HG03095 (cell line): ENCODE data around the gene DGLUCY.
"Not testable (repeated sequence)": the region's sequence is repeated elsewhere in the genome, so short reads cannot be mapped to it uniquely, and the experiment has no call there.

ENCODE experiments used
- ATAC-seq: cut with Tn5 transposase; IDR thresholded peaks from one replicate; pipeline ENCODE4 v1.9.1; 2021; ENCODE audit warnings: moderate library complexity; ENCODE audit not compliant: unreplicated experiment

Gene DGLUCY

DNA sequence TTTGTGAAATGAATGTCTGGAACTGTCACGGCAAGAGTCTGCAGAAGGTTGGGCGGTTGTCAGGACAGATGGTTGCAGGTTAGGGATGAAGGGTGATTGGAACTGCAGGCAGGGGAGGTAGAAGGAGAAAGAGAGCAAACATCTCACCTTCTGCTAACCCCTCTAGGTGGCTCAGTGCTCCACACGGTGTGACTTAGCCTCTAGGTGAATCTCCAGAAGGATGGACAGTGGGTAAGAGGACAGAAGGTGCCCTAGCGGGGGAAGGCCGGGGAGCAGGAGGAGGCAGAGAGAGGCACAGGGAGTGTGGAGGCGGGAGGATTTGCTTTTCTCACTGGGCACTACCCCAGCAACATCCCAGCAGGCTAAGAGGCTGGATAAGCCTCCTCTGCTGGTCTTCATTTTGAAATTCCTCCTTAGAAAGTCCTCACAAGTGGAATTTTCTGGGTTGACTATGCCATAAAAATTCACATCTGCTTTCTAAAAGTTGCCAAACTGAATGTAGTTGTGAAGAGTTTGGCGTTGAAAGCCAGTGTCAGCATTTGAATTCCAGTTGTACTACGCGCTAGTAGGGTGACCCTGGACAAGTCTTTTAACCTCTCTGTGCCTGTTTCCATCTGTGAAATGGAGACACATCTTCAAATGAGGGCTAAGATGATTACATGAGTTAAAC lies 141.3 kb downstream of the DGLUCY start:
- no peak for ATAC-seq

DNA sequence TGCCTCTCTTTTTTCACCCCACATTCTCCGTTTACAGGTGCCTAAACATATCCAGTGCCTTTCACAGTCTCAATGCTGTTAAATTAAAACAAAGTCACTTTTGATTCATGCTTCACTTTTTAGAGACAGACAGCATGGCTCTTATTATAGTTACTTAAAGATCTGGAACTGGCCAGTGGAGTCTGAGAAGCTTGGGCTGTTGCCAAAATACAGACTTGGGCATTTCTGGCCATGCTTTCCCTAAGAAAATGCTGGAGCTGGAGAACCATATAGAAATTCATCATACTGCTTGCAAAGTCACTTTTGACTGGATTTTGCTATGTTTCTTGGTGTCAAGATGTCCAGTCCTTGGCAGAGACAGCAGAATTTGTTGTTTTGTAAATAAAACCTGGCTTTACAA lies 142.8 kb downstream of the DGLUCY start:
- no peak for ATAC-seq

DNA sequence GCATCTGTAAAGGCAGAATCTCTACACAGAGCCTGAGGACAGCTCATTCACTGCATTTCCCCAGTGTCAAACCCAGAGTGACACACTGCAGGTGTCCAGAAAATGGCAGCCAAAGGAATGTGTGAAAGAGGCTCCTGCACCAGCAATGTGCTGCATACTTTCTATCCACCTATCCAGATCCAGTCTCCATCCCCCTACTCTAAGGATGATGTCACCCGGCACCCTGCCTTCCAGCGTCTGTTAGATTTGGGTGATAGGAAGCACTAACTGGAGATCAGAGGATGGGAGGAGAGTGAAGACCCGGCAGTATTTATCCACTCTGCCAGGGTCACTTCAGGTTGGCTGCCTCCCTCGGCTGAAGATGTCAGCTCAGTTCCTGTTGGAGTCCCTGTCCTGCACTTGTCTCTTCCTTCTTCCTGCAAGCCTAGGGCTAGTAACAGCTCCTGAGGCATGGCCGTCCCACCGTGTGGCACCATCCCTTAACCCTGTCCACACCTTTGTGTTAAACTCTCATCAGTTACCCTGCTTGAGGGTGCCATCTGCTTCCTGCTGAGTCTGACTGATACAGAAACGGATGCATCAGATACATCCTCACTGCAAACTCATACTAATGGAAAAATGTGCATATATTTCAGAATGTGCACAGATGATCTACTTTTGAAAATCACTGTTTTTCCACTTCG lies 143.6 kb downstream of the DGLUCY start:
- no peak for ATAC-seq

DNA sequence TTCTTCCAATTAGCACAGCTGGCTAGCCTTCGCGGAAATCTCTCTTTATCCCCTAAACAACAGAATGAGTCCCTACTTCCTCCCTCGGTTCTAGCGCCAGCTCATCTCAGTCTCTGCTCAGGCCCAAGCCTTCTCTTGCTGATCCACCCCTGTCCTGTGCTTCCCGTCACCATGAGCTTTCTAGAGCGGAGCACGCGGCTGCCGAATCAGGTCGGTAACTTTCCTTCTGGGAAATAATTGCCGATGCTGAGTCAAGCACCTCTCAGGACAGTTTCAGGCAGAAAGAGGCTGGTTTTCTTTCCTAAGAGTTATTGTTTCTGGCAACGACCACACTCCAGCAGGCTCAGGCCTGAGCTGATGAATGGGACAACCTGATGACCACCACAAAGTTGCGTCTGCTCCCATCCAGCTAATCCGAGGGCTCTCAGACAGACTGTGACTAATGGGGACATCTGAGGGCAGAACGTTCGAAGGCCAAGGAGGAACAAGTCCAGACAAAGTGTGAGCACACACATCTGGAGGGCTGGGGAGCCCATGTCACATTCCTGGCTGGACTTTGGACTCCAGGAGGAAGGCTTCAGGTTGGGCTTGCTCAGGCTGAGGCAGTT lies 144.2 kb downstream of the DGLUCY start:
- ATAC-seq = no peak

DNA sequence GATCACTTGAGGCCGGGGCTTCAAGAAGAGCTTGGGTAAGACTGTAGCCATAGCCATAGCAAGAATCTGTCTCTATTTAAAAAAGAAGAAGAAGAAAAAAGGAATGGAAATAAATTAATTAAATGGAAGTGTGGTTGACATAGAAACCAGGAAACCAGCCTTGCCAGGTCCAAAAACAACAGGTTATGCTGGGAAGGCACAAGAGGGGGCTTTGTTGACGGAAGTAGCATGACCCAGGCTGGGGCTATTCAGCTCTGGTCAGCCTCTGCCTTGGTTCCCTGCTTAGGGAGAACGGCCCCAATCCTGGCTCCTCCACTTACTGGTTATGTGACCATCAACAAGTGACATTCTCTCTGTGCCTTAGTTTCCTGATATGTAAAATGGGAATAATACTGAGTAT lies 145.0 kb downstream of the DGLUCY start:
- ATAC-seq = no peak

DNA sequence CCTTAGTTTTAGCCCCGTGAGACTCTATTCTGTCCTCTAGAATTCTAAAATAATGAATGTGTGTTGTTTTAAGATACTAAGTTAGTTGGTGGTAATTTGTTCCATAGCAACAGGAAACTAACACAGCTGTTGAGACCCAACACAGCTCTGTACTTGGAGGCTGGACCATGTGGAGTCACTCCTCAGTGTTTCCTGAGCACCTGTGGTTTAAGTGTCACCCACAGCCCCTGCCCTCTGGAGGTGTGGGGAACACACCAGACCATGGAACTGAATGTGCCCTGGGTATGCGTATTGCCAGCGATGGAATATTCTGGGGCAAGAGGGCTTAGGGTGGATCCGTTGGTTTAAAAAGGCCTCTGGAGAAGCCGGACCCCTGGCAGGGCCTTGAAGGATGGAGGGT lies 147.2 kb downstream of the DGLUCY start:
- ATAC-seq = no peak

DNA sequence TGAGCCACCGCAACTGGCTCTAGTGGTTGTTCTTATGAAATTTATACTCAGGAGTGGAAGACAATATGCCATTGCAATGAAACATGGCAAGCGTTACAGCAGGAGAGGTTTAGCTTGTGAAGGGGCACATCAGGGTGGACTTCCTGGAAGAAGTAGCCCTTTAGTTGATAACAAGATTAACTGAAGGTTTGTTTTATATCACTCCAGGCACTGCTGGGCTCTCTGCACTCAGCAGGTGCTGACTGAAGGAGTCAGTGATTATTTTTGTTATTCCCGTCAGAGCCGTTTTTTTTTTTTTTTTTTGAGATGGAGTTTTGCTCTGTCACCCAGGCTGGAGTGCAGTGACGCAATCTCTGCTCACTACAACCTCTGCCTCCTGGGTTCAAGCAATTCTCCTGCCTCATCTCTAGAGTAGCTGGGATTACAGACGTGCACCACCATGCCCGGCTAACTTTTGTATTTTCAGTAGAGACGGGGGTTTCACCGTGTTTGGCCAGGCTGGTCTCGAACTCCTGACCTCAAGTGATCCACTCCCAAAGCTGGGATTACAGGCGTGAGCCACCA lies 148.2 kb downstream of the DGLUCY start:
- no peak for ATAC-seq

DNA sequence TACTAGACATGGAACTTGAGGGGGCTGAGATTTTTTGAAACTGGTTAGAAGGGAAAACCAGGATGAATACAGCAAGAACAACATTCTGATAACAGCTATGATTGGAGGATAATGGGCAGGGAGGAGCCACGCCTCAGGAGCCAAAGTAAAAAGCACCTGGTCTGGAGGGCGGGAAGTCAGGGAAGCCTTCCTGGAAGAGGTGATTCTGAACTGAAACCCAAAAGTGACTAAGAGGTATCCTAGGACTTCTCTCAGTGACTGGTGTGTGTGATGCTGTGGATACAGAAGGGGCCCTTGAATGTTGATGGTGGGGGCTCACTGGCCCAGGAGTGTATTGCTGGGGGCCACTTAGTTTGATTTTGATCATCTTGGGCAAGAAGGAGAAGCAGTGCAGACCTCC lies 149.5 kb downstream of the DGLUCY start:
- ATAC-seq = no peak

DNA sequence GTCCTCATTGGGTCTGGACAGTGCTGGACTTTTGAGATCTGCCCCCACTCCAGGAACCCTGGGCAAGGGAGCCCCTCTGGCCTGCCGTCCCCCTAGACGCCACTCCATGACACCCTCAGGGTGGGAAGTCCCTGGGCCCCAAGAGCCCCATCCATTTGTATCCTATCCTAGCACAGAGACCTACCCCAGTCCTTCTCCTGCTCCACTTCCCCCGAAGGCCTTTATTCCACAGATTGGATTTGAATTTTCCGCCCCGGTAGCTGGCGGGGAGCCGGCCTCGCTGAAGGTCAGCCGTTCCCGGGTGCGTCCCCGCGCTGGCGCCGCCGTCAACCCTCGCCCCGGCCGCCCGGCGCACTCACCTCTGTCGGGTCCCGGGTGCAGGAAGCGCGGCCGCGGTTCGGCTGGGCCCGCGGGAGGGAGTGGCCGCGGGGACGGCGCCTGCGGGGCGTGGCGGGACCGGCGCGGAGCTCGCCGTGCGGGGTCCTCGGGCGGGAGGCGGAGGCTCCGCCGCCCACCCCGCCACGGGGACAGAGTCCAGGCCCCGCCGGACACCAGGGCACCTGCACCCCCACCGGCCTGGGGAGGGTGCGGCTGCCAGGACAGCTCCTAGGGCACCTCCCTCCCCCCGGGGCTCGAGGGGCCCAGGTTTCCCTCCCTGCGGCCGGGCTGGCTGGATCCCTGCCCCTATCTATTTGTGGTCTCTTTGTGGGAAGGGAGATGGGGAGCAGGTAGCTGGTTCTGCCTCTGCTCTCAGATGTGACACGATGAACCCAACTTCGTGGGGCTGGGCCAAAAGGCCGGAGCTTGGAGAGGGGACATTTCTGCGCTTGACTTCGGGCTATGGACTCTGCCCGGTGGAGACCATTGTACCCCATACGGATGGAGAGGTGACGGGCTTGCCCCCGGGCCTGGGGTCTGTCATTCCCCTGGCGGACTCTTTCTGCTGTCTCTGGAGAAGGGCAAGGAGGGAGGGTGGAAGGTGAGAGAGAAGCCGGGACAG lies 150.6 kb downstream of the DGLUCY start:
- no peak for ATAC-seq

DNA sequence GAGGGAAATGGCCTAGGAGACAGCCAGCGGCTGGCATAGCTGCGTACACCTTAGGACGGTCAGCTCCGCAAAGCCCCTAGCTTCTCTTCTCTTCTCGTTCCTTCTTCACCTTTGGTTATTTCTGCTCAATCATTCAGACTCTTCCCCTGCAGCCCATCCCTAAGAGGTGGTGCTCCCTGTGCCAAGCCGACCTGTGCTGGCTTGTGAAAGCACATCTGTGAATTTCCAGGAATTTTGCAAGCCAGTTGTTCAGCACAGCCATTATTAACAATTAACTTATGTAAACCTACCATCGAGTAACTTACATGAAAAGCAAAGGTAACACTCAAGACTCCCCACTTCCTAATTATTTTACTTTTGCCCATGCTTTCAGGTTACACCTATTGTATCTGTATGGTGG lies 151.5 kb downstream of the DGLUCY start:
- ATAC-seq = no peak

DNA sequence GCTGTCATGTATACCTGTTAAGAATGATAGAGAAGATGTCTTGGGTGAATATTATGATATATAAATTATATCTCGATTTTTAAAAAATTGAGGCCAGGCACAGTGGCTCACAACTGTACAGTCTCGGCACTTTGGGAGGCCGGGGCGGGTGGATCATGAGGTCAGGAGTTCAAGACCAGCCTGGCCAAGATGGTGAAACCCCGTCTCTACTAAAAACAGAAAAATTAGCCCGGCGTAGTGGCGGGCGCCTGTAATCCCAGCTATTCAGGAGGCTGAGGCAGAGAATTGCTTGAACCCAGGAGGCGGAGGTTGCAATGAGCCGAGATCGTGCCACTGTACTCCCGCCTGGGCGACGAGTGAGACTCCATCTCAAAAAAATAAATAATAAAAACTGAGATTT lies 152.4 kb downstream of the DGLUCY start:
- not testable (repeated sequence) for ATAC-seq

DNA sequence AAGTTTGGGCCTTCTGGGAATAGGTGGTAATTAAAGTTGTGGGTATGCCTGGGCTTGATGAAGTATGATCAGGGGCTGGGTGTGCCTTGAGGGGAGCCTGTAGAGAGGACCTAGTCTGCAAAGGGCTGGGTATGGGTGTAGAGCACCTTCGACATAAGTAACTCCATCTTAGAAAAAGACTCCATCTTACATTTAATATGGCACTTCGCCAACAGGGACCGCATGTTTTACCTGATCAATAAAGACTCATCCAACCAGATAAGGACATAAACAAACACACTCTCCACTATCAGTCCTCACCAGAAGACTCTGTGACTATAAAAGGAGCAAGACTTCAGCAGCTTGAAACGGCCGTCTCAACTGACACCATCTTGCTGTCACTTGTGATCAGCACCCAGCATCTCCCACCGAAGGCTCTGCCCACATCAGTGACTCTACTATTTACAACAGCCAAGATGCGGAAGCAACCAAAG lies 154.1 kb downstream of the DGLUCY start:
- no peak for ATAC-seq

DNA sequence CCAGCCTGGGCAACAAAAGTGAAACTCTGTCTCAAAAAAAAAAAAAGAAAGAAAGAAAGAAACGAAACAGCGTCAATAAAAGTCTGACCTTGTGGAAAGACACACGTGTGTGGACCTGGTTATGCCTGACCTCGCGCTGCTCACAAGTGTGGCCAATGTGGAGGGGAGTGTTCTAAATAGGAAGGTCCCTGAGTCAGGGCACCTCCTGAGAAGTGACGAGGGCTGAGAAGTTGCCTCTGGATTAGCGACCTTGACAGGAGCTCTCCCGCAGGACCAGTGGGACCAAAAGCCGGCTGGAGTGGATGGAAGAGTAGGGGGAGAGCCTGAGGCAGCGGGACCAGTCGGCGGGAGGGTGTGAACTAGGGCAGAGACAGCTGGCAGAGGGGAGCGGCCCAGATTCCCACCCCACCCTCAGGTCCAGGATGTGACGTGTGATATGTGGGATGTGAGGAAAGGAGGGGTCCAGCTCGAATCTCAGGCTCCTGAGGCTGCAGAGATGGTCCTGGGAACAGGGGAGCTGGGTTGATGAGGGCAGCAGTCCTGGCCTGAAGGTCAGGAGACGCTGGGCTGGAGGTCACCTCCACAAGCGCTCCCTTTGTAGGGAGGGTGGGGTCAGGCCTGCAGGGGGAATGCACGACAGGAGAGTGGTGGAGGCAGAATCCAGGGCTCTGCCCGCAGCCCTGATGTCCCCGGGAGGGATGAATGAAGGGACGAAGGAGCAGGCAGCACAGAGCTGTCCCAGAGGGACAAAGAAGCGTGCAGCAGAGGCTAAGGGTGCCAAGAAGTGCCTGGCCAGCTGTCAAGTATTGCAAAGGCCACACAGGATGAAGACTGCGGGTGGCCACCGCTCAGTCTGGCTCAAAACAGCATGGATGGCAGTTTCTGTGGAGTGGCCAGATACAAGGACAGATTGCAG lies 155.5 kb downstream of the DGLUCY start:
- ATAC-seq = no peak

DNA sequence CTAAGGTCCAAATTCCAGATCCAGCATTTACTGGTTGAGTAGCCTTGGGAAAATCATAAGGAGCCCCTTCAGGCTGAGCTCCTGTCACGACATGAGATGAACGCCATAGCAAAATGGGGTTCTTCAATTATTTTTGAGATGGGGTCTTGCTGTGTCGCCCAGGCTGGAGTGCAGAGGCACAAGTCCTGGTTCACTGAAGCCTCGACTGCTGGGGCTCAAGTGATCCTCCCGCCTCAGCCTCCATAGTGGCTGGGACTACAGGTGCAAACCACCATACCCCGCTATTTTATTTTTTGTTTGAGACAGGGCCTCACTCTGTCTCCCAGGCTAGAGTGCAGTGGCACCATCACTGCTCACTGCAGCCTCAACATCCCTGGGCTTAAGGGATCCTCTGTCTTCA lies 156.3 kb downstream of the DGLUCY start:
- no peak for ATAC-seq

DNA sequence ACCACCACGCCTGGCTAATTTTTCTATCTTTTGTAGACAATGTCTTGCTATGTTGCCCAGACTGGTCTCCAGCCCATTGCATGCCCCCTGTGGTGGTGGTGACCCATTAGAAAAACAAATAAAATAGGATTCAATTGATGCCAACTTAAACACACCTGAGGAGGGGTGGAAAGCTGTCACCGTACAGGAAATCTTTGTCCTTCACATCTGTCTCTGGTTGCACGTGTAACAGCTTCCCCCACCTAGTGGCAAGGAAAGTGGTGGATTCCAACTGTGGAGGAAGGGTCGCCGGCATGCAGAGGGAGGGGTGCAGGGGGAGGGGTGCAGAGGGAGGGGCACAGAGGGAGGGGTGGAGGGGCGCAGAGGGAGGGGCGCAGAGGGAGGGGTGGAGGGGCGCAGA lies 156.7 kb downstream of the DGLUCY start:
- no peak for ATAC-seq

DNA sequence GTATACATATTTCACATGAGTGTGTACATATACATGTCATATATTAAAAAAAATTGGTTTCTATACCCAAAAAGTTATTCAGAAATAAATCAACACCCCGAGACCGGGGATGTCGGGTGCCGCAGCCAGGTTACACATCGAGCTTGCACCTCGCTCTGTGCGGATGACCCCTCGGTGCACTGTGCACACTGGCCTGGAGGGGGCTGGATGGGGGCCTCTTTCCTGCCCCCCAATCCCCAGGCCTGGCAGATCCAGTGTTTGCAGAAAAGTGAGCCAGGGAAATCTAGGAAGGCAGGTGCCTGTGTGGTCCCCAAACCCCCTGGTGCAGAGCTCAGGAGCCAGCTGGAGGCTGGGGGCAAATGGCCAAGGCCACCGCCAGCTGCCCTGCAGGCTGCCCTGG lies 157.8 kb downstream of the DGLUCY start:
- ATAC-seq = no peak

DNA sequence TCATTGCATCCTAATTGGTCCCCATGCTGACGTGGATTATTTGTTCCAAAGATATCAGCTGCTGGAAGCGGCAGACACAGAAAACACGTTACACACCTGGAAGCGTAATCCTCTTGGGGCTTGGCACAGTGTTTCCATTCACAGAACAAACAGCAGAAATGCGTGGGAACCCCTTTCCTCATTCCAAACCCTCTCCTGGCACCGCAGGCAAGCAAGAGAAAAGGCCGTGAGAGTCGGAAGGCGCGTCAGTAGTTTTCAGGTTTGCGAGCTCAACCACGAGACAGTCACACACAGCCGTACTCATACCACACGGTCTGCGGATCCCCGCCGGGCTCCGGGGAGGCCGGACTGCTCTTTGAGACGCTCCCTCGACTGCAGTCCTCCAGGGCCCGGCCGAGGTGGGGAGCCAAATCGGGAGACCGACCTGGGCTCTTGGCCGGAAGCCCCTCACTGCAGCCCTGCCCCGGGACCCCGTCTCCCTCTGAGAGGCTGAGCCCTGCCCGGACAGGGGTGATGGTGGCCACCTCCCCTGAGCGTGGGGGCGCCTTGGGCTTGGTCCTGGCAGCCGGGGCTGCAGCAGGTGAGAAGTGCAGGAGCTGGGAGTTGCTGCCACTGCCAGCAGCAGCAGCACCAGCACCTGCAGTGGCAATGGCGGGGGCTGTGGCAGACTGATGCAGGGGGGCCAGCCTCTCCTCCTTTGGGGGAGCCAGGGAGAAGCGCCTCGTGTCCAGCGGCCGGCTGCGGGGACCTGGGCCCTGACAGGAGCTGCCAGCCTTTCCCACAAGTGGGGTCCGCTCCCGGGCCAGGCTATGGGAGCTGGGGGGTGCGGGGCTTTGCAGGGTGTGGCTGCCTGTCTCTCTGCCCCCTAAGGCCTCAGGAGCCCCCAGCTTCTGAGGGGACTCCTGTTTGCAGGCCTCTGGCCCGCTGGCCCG lies 158.7 kb downstream of the DGLUCY start:
- ATAC-seq = no peak

DNA sequence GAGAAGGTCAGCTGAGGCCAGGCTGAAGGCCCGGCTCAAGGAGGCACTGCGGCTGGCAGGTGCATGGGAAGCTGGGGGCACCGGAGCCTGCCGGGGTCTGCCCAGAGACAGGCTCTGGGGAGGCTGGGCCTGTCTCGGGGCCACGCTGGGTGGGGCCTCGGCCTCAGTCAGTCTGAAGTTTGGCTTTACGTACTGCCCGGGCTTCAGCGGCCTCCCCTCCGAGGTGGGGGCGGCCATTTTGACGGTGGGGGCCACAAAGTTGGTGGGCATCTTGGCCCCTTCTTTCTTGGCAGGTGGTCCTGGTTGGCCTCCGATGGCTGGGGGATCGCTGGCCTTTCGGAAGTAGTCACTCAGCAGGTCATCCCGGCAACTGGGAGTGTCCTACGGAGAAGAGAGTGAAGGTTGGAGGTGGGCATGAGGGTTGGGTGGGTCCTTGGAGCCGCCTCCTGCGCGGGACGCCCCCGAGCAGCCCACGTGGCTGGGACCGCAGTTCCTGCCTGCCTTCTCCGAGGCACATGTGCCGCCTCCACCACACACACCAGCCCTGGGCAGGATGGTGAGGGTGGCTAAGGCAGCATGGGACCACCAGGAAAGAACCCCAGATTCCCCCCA lies 159.5 kb downstream of the DGLUCY start:
- ATAC-seq = no peak
